GM12878 (cell line): Measurements from ENCODE around the gene PHYKPL. TPM values are rescaled to one million over a fixed set of nuclear protein-coding genes. Genes with fewer than 3 reads are reported as not detected.
A peak's percentile ranks its signal among the peaks of the same experiment; 100 is the strongest.

Experiments
- ATAC-seq: fragments of 200-7000 bp; cut with Tn5 transposase; 3 replicates; pipeline ENCODE4 v1.9.1; 2020; ENCODE audit warnings: mild to moderate bottlenecking, moderate library complexity
- BruUV-seq: library from RNA; stranded (reverse); fragments of 400-500 nt; replicated peaks from 2 replicates; lab custom pipeline; 2021; lab: Mats Ljungman, UMichigan
- CTCF ChIA-PET: fragments of 300-600 bp; sonication (Branson Sonifier 250); formaldehyde crosslinking; extraction: SDS; loops from one replicate; lab custom pipeline; 2021; ENCODE audit warnings: inconsistent platforms; lab: Yijun Ruan, JAX
- POLR2A ChIA-PET: fragments of 350-600 bp; formaldehyde crosslinking; extraction: SDS; loops from one replicate; lab custom pipeline; 2021; ENCODE audit warnings: inconsistent platforms; lab: Charles Lee
- RAD21 ChIA-PET: fragments of 300-600 bp; sonication (Branson Sonifier 250); formaldehyde crosslinking; loops from one replicate; lab custom pipeline; 2023; ENCODE audit warnings: antibody characterized with exemption; ENCODE audit not compliant: unreplicated experiment; lab: Charles Lee
- SMC1A ChIA-PET: fragments of 300-600 bp; sonication (Branson Sonifier 250); formaldehyde crosslinking; loops from one replicate; lab custom pipeline; 2023; ENCODE audit not compliant: unreplicated experiment, uncharacterized antibody; lab: Charles Lee
- DNase-seq: peaks from one replicate; pipeline ENCODE4 v3.0.0-alpha.2; 2011; ENCODE audit warnings: low read depth, low spot score
- FAIRE-seq: peaks from 3 replicates; lab custom pipeline; 2011; peaks lifted over from hg19 to GRCh38; lab: Jason Lieb, UNC
- H2AFZ ChIP-seq: 2 replicates; pipeline ENCODE4 v1.6.0; 2011; ENCODE audit warnings: low read depth, low read length, control low read depth; ENCODE audit not compliant: control insufficient read depth
- H3K27ac ChIP-seq: 2 replicates; pipeline ENCODE4 v1.5.1; 2011; ENCODE audit warnings: control low read depth; ENCODE audit not compliant: control insufficient read depth, insufficient read depth
- H3K27me3 ChIP-seq, 2 experiments: replicated peaks in 1 of 2; 2 replicates each; pipeline versions ENCODE4 v1.6.0 to v1.6.1; 2011; ENCODE audit warnings: low read length in 1 of 2; ENCODE audit not compliant: control insufficient read depth in 2 of 2, insufficient read depth in 2 of 2
- H3K36me3 ChIP-seq, 2 experiments: 2 replicates each; pipeline ENCODE4 v1.5.1; 2011; ENCODE audit warnings: low read length in 1 of 2; ENCODE audit not compliant: control insufficient read depth in 2 of 2, insufficient read depth in 2 of 2
- H3K4me1 ChIP-seq: 2 replicates; pipeline ENCODE4 v1.6.1; 2011; ENCODE audit warnings: mild to moderate bottlenecking, low read length, moderate library complexity, mixed read lengths; ENCODE audit not compliant: control insufficient read depth, insufficient read depth
- H3K4me2 ChIP-seq: 2 replicates; pipeline ENCODE4 v1.6.0; 2011; ENCODE audit warnings: control low read depth; ENCODE audit not compliant: control insufficient read depth, insufficient read depth
- H3K4me3 ChIP-seq: fragments of 200-600 bp; sonication (generic); 2 replicates; pipeline ENCODE4 v1.5.1; 2016
- H3K79me2 ChIP-seq: 2 replicates; pipeline ENCODE4 v1.6.0; 2011; ENCODE audit warnings: low read length; ENCODE audit not compliant: control insufficient read depth, insufficient read depth
- H3K9ac ChIP-seq: 2 replicates; pipeline ENCODE4 v1.8.0; 2011; ENCODE audit warnings: low read length, control low read depth, mixed read lengths; ENCODE audit not compliant: control insufficient read depth, insufficient read depth
- H3K9me3 ChIP-seq: replicated peaks from 3 replicates; pipeline ENCODE4 v1.5.1; 2011; ENCODE audit warnings: mild to moderate bottlenecking, low read length; ENCODE audit not compliant: control insufficient read depth, insufficient read depth
- H4K20me1 ChIP-seq: 2 replicates; pipeline ENCODE4 v1.6.0; 2011; ENCODE audit not compliant: control insufficient read depth, insufficient read depth
- BCL11A ChIP-seq: IDR thresholded peaks from 2 replicates; pipeline ENCODE4 v1.6.1; 2011; ENCODE audit warnings: low read depth, low read length
- CBX5 ChIP-seq: sonication (generic); IDR thresholded peaks from 2 replicates; pipeline ENCODE4 v1.6.1; 2016; ENCODE audit warnings: low read depth, moderate library complexity, mild to moderate bottlenecking, inconsistent platforms
- CREM ChIP-seq: IDR thresholded peaks from 2 replicates; pipeline ENCODE4 v1.6.1; 2014; ENCODE audit warnings: antibody characterized with exemption, low read depth
- FOS ChIP-seq: IDR thresholded peaks from 3 replicates; pipeline ENCODE4 v1.6.1; 2011; ENCODE audit warnings: borderline replicate concordance; ENCODE audit not compliant: insufficient read length; ENCODE audit errors: extremely low read depth
- HDAC6 ChIP-seq: fragments of 200-600 bp; sonication (generic); IDR thresholded peaks from one replicate; pipeline ENCODE4 v1.8.0; 2017; ENCODE audit warnings: antibody characterized with exemption; ENCODE audit not compliant: unreplicated experiment
- IKZF1 ChIP-seq: fragments of 450-650 bp; conservative IDR thresholded peaks from 2 replicates; pipeline ENCODE4 v1.6.1; 2017; ENCODE audit warnings: antibody characterized with exemption, mild to moderate bottlenecking
- IKZF2 ChIP-seq, 2 experiments: fragments of 450-650 bp; IDR thresholded peaks; 2 replicates each; pipeline ENCODE4 v1.6.1; 2017; ENCODE audit warnings: mild to moderate bottlenecking in 2 of 2, moderate library complexity in 2 of 2
- KLF5 ChIP-seq: fragments of 450-650 bp; IDR thresholded peaks from 2 replicates; pipeline ENCODE4 v1.6.1; 2014; ENCODE audit warnings: mild to moderate bottlenecking; ENCODE audit not compliant: partially characterized antibody
- MEF2A ChIP-seq: IDR thresholded peaks from 2 replicates; pipeline ENCODE4 v1.6.1; 2011; ENCODE audit warnings: low read depth, mild to moderate bottlenecking, low read length, moderate library complexity; ENCODE audit not compliant: insufficient read depth
- MXI1 ChIP-seq: fragments of 150-350 bp; IDR thresholded peaks from 2 replicates; pipeline ENCODE4 v1.6.1; 2011; ENCODE audit warnings: low read depth, mild to moderate bottlenecking, inconsistent platforms, low read length, improper control_type of control experiment
- NFIC ChIP-seq: IDR thresholded peaks from 2 replicates; pipeline ENCODE4 v1.6.1; 2012; ENCODE audit warnings: low read depth, mild to moderate bottlenecking, inconsistent platforms, low read length, moderate library complexity
- NFYA ChIP-seq: IDR thresholded peaks from 2 replicates; pipeline ENCODE4 v1.6.1; 2011; ENCODE audit warnings: low read depth, mild to moderate bottlenecking, low read length, improper control_type of control experiment, borderline replicate concordance
- NR2F1 ChIP-seq: fragments of 450-650 bp; conservative IDR thresholded peaks from 2 replicates; pipeline ENCODE4 v1.6.1; 2017; ENCODE audit warnings: mild to moderate bottlenecking
- RELA ChIP-seq: fragments of 450-650 bp; IDR thresholded peaks from 2 replicates; pipeline ENCODE4 v1.8.0; 2014; ENCODE audit warnings: borderline replicate concordance; ENCODE audit not compliant: partially characterized antibody
- SIX5 ChIP-seq: IDR thresholded peaks from 2 replicates; pipeline ENCODE4 v1.6.1; 2011; ENCODE audit warnings: mild to moderate bottlenecking, low read depth, low read length, moderate library complexity; ENCODE audit not compliant: severe bottlenecking
- SMAD1 ChIP-seq: fragments of 450-650 bp; IDR thresholded peaks from 2 replicates; pipeline ENCODE4 v1.6.1; 2018; ENCODE audit warnings: mild to moderate bottlenecking, low read depth; ENCODE audit not compliant: partially characterized antibody
- TBL1XR1 ChIP-seq: IDR thresholded peaks from 2 replicates; pipeline ENCODE4 v1.6.1; 2012; ENCODE audit warnings: low read depth, low read length, improper control_type of control experiment
- TCF3 ChIP-seq: IDR thresholded peaks from 2 replicates; pipeline ENCODE4 v1.6.1; 2012; ENCODE audit warnings: low read depth, mild to moderate bottlenecking, low read length, borderline replicate concordance; ENCODE audit not compliant: insufficient read depth
- YY1 ChIP-seq: IDR thresholded peaks from 2 replicates; pipeline ENCODE4 v1.6.1; 2011; ENCODE audit warnings: low read depth, mild to moderate bottlenecking, low read length
- ZNF687 ChIP-seq: fragments of 450-650 bp; IDR thresholded peaks from 2 replicates; pipeline ENCODE4 v1.6.1; 2017; ENCODE audit warnings: mild to moderate bottlenecking, moderate library complexity
- WGBS: methylation state at CpG from one replicate; pipeline ENCODE4 v1.1.6; 2016; ENCODE audit warnings: low lambda C conversion rate; ENCODE audit not compliant: insufficient replicate concordance, insufficient coverage; ENCODE audit errors: missing lambda C conversion rate; 5-methylcytosine and 5-hydroxymethylcytosine counted together
- in situ Hi-C: fragments of 300-500 bp; cut with MboI; formaldehyde crosslinking; loops from 9 replicates; pipeline ENCODE4 v1.14.3; 2018; ENCODE audit warnings: mixed read lengths
- intact Hi-C: fragments of 100-400 bp; cut with micrococcal nuclease; formaldehyde crosslinking; loops from one replicate; pipeline ENCODE4 v1.14.2; 2022; ENCODE audit not compliant: unreplicated experiment
- polyA plus RNA-seq, 11 experiments: library from polyadenylated mRNA; depleted of rRNA in 4 of 11; unstranded in 6 of 11; stranded (reverse) in 5 of 11; fragments of >200 nt; fragmentation: Nextera tagmentation in 4 of 11; fragmentation: Illumina TruSeq in 1 of 11; extraction: Ambion mirVana in 4 of 11; extraction: Trizol in 1 of 11; gene quantifications; 1 replicate in 1 of 11; 2 replicates in 10 of 11; pipeline versions ENCODE4 v1.2.1 to v1.2.3, GENCODE V29; 2011 to 2016; ENCODE audit warnings: inconsistent platforms in 2 of 11, missing spikeins in 2 of 11, low read depth in 1 of 11
- total RNA-seq, 4 experiments: library from RNA; depleted of rRNA in 3 of 4; stranded (reverse); fragments of >200 nt in 3 of 4; fragmentation: Illumina TruSeq in 1 of 4; extraction: Trizol in 1 of 4; gene quantifications; 2 replicates each; pipeline versions ENCODE4 v1.2.1 to v1.2.3, GENCODE V29; 2013 to 2021

PHYKPL gene
- total and polyA plus RNA-seq, 10 of the 15 experiments (the other 5 are each of a cell fraction or from before 2014, with no cell fraction given) = 4.5 to 53.9 (median 25.6) TPM

GRCh38 chr5:178235588-178235974 is 3.0 kb upstream of the PHYKPL start (continued):
- TF ChIP-seq ZNF687 (no peak), NFIC (no peak), NFYA (no peak), CREM (no peak), SIX5 (no peak)

GRCh38 chr5:178234750-178235587 is 2.4 kb upstream of the PHYKPL start:
- DNase-seq = no peak
- TF ChIP-seq CBX5 (no peak), TBL1XR1 (no peak), MEF2A (no peak), HDAC6 (no peak), YY1 (peak; percentile 49; the same call in 1 of the 2 replicates), MXI1 (no peak), SMAD1 (no peak), IKZF2 (IDR thresholded peaks at IDR 0.05) (no peak), NR2F1 (no peak), KLF5 (no peak), BCL11A (no peak), RELA (no peak), IKZF1 (no peak), TCF3 (no peak), FOS (no peak)

More at GRCh38 chr5:178234750-178235587, 2.4 kb upstream of the PHYKPL start:
- CTCF ChIA-PET = interaction anchor here (0.6 to 1.4 kb wide), 17 partner anchors 10 to 1261 kb away, joined by 3 to 6 read pairs (median 3); partner anchors contain the start of gene HNRNPAB
- in situ Hi-C loops = no loop called here
- no peaks in the 10 kb centered on the region for H3K27me3 ChIP-seq
- H3K79me2 ChIP-seq = peaks cover 23% of the 10 kb centered on the region
- no peaks in the 10 kb centered on the region; a peak in 3 of 4 replicates for H3K36me3 ChIP-seq
- 22% methylated on average over 12 of the region's 12 CpGs for WGBS
- H3K4me3 ChIP-seq = no peak overlapping the region
- no peaks in the 10 kb centered on the region for H3K9me3 ChIP-seq
- BruUV-seq = no TSS peak
- no peak overlapping the region for H3K27ac ChIP-seq
- FAIRE-seq = no peak
- ATAC-seq = peak; percentile 40
- no peaks in the 10 kb centered on the region for H4K20me1 ChIP-seq
- no peak overlapping the region for H3K4me2 ChIP-seq
- peak overlapping the region; percentile 84 for H2AFZ ChIP-seq
- intact Hi-C loops = loop anchor here (2.0 to 5.0 kb wide), 2 partner anchors 316 to 1257 kb away; no protein-coding TSS in a partner anchor
- POLR2A ChIA-PET = interaction anchor here (0.7 kb wide), 1 partner anchor 1747 kb away, joined by 3 read pairs; no protein-coding TSS in a partner anchor
- RAD21 ChIA-PET = interaction anchor here (0.8 to 1.0 kb wide), 2 partner anchors 16 to 226 kb away, joined by 3 read pairs; no protein-coding TSS in a partner anchor
- peaks cover 48% of the 10 kb centered on the region for H3K4me1 ChIP-seq
- SMC1A ChIA-PET = interaction anchor here (1.0 to 1.8 kb wide), 2 partner anchors 23 to 317 kb away, joined by 3 to 4 read pairs; no protein-coding TSS in a partner anchor
- no peak overlapping the region; the same call in 1 of the 2 replicates for H3K9ac ChIP-seq
